Panc1 (cell line): ENCODE data around the gene SFN.

ENCODE experiments used
- POLR2AphosphoS5 ChIP-seq: IDR thresholded peaks from 2 replicates; pipeline ENCODE4 v1.6.1; 2012; ENCODE audit warnings: mild to moderate bottlenecking, low read depth, low read length, moderate library complexity
- TCF7L2 ChIP-seq: IDR thresholded peaks from 2 replicates; pipeline ENCODE4 v1.6.1; 2011; ENCODE audit warnings: mild to moderate bottlenecking, low read depth, low read length, inconsistent platforms
- TF ChIP-seq, protein P1 (sequence below): fragments of 450-650 bp; IDR thresholded peaks from 2 replicates; pipeline ENCODE4 v1.5.1; 2017; ENCODE audit warnings: mild to moderate bottlenecking
- TF ChIP-seq, protein P2 (sequence below), 2 experiments: IDR thresholded peaks; 2 replicates each; pipeline ENCODE4 v1.6.1; 2011 to 2012; ENCODE audit warnings: low read depth in 2 of 2, control low read depth in 1 of 2, low read length in 1 of 2, mild to moderate bottlenecking in 1 of 2, moderate library complexity in 1 of 2; ENCODE audit not compliant: insufficient read depth in 1 of 2

DNA sequence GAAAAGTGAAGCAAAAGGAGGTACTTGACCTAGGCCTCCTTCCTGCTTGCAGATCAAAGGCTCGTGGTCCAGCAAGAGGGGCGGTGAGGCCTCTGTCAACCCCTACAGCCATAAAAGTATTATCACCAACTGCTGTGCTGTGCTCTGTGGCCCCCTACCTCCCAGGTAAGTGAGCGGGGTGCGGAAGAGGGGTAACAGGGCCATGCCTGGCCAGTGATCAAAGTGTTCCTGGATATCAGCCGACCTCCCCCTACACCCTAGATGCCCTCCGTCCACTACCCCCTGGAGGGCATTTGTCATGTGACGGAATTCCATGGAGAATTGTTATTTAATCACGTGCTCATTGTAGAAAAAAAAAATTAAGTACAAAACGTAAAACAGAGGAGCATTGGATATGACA lies 10.2 kb upstream of the SFN start:
- TF ChIP-seq, protein P1, sequence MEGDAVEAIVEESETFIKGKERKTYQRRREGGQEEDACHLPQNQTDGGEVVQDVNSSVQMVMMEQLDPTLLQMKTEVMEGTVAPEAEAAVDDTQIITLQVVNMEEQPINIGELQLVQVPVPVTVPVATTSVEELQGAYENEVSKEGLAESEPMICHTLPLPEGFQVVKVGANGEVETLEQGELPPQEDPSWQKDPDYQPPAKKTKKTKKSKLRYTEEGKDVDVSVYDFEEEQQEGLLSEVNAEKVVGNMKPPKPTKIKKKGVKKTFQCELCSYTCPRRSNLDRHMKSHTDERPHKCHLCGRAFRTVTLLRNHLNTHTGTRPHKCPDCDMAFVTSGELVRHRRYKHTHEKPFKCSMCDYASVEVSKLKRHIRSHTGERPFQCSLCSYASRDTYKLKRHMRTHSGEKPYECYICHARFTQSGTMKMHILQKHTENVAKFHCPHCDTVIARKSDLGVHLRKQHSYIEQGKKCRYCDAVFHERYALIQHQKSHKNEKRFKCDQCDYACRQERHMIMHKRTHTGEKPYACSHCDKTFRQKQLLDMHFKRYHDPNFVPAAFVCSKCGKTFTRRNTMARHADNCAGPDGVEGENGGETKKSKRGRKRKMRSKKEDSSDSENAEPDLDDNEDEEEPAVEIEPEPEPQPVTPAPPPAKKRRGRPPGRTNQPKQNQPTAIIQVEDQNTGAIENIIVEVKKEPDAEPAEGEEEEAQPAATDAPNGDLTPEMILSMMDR: no peak
- TF ChIP-seq POLR2AphosphoS5 (no peak), TCF7L2 (no peak)
- TF ChIP-seq, protein P2, sequence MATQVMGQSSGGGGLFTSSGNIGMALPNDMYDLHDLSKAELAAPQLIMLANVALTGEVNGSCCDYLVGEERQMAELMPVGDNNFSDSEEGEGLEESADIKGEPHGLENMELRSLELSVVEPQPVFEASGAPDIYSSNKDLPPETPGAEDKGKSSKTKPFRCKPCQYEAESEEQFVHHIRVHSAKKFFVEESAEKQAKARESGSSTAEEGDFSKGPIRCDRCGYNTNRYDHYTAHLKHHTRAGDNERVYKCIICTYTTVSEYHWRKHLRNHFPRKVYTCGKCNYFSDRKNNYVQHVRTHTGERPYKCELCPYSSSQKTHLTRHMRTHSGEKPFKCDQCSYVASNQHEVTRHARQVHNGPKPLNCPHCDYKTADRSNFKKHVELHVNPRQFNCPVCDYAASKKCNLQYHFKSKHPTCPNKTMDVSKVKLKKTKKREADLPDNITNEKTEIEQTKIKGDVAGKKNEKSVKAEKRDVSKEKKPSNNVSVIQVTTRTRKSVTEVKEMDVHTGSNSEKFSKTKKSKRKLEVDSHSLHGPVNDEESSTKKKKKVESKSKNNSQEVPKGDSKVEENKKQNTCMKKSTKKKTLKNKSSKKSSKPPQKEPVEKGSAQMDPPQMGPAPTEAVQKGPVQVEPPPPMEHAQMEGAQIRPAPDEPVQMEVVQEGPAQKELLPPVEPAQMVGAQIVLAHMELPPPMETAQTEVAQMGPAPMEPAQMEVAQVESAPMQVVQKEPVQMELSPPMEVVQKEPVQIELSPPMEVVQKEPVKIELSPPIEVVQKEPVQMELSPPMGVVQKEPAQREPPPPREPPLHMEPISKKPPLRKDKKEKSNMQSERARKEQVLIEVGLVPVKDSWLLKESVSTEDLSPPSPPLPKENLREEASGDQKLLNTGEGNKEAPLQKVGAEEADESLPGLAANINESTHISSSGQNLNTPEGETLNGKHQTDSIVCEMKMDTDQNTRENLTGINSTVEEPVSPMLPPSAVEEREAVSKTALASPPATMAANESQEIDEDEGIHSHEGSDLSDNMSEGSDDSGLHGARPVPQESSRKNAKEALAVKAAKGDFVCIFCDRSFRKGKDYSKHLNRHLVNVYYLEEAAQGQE (IDR thresholded peaks at IDR 0.05; ENCODE audit: insufficient read depth in 1 of 2, low read depth in 2 of 2, low read length in 1 of 2): no peak
